Fibroblast of villous mesenchyme (primary cell): ENCODE data around the gene SHROOM3. TPM values are rescaled to one million over a fixed set of nuclear protein-coding genes. Genes with fewer than 3 reads are reported as not detected.

ENCODE experiments used
- DNase-seq: peaks from one replicate; pipeline ENCODE4 v3.0.0-alpha.2; 2010; ENCODE audit warnings: low read depth
- H3K4me3 ChIP-seq: 2 replicates; pipeline ENCODE4 v1.5.1; 2011; ENCODE audit warnings: low read depth, mild to moderate bottlenecking, low read length
- total RNA-seq: library from RNA; depleted of rRNA; stranded (reverse); fragments of >200 nt; gene quantifications from 2 replicates; pipeline ENCODE4 v1.2.3, GENCODE V29; 2012
- TF ChIP-seq, protein P1 (sequence below): IDR thresholded peaks from 2 replicates; pipeline ENCODE4 v1.5.1; 2012; ENCODE audit warnings: low read depth, mild to moderate bottlenecking, low read length; ENCODE audit not compliant: insufficient read depth

The SHROOM3 gene
- total RNA-seq, 1 donor = 27.6 TPM

DNA sequence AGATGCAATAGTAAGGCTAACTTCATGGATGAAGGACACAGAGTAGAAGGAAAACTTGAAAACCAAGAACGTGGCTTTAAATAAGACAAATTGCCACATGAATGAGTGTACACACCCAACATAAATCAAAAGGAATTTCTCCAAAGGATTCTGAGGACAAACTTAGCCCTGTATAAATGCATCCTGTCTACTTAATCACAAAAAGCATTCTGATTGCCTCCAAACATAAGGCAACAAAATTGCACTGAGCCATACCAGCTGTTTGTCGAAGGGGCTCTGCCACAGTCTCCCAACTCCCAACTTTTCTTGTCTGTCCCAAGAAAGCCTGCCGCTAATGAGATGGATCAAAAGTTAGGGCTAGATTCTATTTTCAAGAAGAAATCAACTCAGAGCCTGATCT lies 268.6 kb downstream of the SHROOM3 start:
- peak; percentile 55 for DNase-seq
- TF ChIP-seq, protein P1, sequence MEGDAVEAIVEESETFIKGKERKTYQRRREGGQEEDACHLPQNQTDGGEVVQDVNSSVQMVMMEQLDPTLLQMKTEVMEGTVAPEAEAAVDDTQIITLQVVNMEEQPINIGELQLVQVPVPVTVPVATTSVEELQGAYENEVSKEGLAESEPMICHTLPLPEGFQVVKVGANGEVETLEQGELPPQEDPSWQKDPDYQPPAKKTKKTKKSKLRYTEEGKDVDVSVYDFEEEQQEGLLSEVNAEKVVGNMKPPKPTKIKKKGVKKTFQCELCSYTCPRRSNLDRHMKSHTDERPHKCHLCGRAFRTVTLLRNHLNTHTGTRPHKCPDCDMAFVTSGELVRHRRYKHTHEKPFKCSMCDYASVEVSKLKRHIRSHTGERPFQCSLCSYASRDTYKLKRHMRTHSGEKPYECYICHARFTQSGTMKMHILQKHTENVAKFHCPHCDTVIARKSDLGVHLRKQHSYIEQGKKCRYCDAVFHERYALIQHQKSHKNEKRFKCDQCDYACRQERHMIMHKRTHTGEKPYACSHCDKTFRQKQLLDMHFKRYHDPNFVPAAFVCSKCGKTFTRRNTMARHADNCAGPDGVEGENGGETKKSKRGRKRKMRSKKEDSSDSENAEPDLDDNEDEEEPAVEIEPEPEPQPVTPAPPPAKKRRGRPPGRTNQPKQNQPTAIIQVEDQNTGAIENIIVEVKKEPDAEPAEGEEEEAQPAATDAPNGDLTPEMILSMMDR = no peak
- no peak overlapping the region for H3K4me3 ChIP-seq

DNA sequence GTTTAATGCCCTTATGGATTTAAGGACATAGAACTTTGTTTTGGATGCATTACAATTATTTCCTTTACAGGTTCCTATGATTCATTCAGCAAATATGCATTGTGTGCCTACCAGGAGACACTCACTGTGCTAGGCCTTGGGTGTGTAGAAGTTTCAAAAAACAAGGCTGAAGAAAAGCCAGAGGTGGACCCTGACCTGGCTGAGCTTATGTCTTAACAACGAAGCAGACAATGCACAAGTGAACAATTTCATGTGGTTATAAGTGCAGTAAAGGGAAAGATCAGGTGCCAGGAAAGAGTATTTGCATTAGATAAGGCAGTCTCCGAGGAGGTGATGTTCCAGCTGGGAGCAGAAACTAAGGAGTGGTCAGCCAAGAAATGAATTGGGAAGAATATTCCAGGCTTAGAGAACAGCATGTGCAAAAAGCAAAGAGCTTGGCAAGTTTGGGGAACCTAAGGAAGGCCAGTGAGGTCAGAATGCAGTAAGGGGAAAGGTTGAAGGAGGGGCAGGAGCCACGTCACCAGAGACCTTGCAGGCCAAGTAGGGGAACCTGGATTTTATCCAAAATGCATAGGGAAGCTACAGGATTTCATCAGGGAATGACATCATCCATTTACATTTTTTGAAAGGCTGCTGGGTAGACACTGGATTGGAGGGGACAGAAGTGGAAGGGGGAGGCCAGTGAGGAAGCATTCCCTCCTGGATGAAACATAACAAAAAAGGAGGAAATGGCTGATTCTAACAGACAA lies 269.3 kb downstream of the SHROOM3 start:
- H3K4me3 ChIP-seq = no peak overlapping the region
- peak; percentile 65 for DNase-seq
- TF ChIP-seq, protein P1 = no peak

DNA sequence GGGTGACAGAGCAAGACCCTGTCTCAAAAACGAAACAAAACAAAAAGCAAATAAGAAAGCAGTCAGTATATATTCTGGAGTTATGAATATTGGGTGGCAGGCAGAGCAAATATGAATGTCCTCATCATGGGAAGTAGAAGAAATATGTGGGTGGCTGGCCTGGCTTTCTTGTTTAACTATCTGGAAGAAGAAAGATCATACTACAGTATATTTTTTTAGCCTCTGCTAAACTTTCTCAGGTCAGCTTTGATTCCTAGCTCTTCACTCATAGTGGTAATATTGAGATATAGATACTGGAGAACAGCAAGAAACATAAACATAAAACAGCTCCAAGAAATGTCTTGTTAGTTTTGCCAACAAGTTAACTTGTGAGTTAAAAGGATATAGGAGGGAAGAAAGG lies 270.4 kb downstream of the SHROOM3 start:
- H3K4me3 ChIP-seq = no peak overlapping the region
- TF ChIP-seq, protein P1 = no peak
- no peak for DNase-seq

- H3K4me3 ChIP-seq = no peak overlapping the region
- TF ChIP-seq, protein P1 = no peak
- peak; percentile 64 for DNase-seq
These were observed 271.6 kb downstream of the SHROOM3 start for GRCh38 chr4:76706581-76706980.

DNA sequence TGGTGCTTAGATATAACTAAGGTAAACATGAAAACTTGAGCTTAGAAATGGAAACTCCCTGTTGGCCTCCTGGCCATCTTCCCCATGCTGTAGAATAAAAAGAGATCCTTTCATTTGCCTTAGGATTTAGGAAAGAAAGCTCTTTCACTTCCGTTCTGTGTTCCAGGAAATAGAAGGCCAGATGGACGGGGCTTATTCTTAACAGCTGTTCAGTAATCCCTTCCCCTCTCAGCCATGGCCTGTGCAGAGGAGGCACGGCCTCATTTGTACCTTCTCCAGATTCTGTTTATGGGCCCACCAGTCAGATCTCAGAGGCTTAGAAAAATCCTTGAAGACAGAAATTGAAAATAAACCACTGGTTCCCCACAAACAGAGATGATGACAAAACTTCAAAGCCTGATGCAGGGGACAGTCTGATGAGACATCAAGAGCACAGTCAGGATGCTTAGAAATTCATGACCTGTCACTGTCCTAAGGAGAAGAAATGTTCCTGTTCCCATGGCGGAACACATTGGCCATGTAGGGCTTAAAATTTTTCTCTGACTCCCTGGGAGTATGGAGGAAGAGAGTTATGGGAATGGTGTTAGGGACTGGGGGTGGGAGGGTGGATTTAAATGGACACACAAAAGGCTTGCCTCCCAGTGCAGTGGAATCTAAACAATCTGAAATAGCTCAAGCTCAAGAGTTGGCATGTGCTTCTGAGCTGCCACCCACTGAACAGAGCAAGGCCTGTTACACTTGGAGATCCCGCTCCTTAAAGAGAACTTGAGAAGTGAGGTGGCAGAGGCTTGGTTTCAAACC lies 274.1 kb downstream of the SHROOM3 start:
- H3K4me3 ChIP-seq = no peak overlapping the region
- TF ChIP-seq, protein P1 = no peak
- DNase-seq = peak; percentile 63

DNA sequence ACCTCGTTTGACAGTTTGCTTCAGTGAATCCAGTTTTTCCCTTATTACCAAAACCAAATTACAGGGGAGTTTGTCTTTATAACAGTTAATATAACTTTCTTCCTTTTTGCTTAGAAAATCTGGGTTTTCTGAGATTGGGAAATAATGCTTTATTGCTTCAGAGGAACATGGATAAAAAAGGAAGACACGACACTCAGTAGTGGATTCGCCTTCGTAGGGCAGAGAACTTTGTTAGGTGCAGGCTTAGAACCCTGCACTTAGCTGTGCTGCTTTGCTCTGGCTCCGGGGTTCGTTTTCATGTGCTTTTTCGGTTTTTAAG lies 274.7 kb downstream of the SHROOM3 start:
- DNase-seq = no peak

More for the DNA sequence above, 274.7 kb downstream of the SHROOM3 start:
- TF ChIP-seq, protein P1 = no peak
- no peak overlapping the region for H3K4me3 ChIP-seq
